Measurements from ENCODE around the gene NOS1AP.

NOS1AP gene

GRCh38 chr1:162353078-162353477, 283.6 kb downstream of the NOS1AP start:
- Histone ChIP-seq H3K36me3 (ENCODE audit: insufficient read depth, low read length) (no peaks in the 10 kb centered on the region), H3K4me2 (ENCODE audit: low read depth, low read length, poor library complexity, severe bottlenecking) (no peak overlapping the region), H3F3A (ENCODE audit: low read depth) (no peaks in the 10 kb centered on the region), H3K9me2 (replicated peaks; ENCODE audit: low read depth, low read length) (no peaks in the 10 kb centered on the region), H3K27me3 (ENCODE audit: insufficient read depth, low read length, poor library complexity, severe bottlenecking) (no peaks in the 10 kb centered on the region), H3K4me1 (ENCODE audit: insufficient read depth, low read length, poor library complexity, severe bottlenecking) (peaks cover 29% of the 10 kb centered on the region), H2AFZ (ENCODE audit: low read length) (no peak overlapping the region), H3K79me2 (ENCODE audit: insufficient read depth, low read length) (no peaks in the 10 kb centered on the region), H4K20me1 (ENCODE audit: insufficient read depth, low read length, poor library complexity, severe bottlenecking) (no peaks in the 10 kb centered on the region), H3K4me3 (ENCODE audit: low read length, poor library complexity, severe bottlenecking) (no peak overlapping the region), H3K9ac (ENCODE audit: low read depth, low read length, poor library complexity, severe bottlenecking) (no peak overlapping the region), H3K9me3 (ENCODE audit: insufficient read depth, low read depth, low read length) (no peaks in the 10 kb centered on the region)
- no peak for TF ChIP-seq EZH2phosphoT487 (IDR thresholded peaks at IDR 0.05; ENCODE audit: borderline replicate concordance)
- TF ChIP-seq, protein P1, sequence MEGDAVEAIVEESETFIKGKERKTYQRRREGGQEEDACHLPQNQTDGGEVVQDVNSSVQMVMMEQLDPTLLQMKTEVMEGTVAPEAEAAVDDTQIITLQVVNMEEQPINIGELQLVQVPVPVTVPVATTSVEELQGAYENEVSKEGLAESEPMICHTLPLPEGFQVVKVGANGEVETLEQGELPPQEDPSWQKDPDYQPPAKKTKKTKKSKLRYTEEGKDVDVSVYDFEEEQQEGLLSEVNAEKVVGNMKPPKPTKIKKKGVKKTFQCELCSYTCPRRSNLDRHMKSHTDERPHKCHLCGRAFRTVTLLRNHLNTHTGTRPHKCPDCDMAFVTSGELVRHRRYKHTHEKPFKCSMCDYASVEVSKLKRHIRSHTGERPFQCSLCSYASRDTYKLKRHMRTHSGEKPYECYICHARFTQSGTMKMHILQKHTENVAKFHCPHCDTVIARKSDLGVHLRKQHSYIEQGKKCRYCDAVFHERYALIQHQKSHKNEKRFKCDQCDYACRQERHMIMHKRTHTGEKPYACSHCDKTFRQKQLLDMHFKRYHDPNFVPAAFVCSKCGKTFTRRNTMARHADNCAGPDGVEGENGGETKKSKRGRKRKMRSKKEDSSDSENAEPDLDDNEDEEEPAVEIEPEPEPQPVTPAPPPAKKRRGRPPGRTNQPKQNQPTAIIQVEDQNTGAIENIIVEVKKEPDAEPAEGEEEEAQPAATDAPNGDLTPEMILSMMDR (conservative IDR thresholded peaks at IDR 0.05; ENCODE audit: low read length), result no peak

DNA sequence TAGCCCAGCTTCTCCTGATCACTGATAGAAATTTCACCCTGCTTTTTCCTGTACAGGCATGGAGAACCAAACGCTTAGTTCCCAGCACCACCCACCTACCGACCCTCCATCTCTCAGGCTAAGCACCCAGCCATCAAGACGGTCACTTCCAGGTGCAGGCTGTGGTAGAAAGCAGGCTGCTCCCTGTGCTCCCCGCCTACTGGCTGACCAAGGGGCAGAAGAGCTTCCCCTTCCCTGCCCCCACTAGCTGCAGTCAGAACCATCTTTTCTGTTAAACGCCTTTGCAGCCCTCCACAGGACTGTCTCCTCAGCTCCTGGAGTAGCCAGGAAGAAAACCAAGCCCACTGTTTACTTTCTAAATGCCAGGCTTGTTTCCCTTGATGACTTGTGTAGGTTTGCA, 284.2 kb downstream of the NOS1AP start:
- TF ChIP-seq, protein P1 (conservative IDR thresholded peaks at IDR 0.05; ENCODE audit: low read length), result no peak
- TF ChIP-seq EZH2phosphoT487 (IDR thresholded peaks at IDR 0.05; ENCODE audit: borderline replicate concordance), result no peak

GRCh38 chr1:162357681-162358266, 288.3 kb downstream of the NOS1AP start:
- no peak overlapping the region for H2AFZ ChIP-seq (ENCODE audit: low read length)
- H3K4me1 ChIP-seq (ENCODE audit: insufficient read depth, low read length, poor library complexity, severe bottlenecking), result peaks cover 12% of the 10 kb centered on the region
- H4K20me1 ChIP-seq (ENCODE audit: insufficient read depth, low read length, poor library complexity, severe bottlenecking), result no peaks in the 10 kb centered on the region
- H3K27me3 ChIP-seq (ENCODE audit: insufficient read depth, low read length, poor library complexity, severe bottlenecking), result no peaks in the 10 kb centered on the region
- H3K9me3 ChIP-seq (ENCODE audit: insufficient read depth, low read depth, low read length), result no peaks in the 10 kb centered on the region
- no peak overlapping the region for H3K4me3 ChIP-seq (ENCODE audit: low read length, poor library complexity, severe bottlenecking)
- no peak for TF ChIP-seq EZH2phosphoT487 (IDR thresholded peaks at IDR 0.05; ENCODE audit: borderline replicate concordance)
- TF ChIP-seq, protein P1 (conservative IDR thresholded peaks at IDR 0.05; ENCODE audit: low read length), result peak; percentile 82
- no peak overlapping the region for H3K4me2 ChIP-seq (ENCODE audit: low read depth, low read length, poor library complexity, severe bottlenecking)
- H3K79me2 ChIP-seq (ENCODE audit: insufficient read depth, low read length), result no peaks in the 10 kb centered on the region
- H3K9ac ChIP-seq (ENCODE audit: low read depth, low read length, poor library complexity, severe bottlenecking), result no peak overlapping the region
- no peaks in the 10 kb centered on the region for H3K9me2 ChIP-seq (replicated peaks; ENCODE audit: low read depth, low read length)
- no peaks in the 10 kb centered on the region for H3F3A ChIP-seq (ENCODE audit: low read depth)
- H3K36me3 ChIP-seq (ENCODE audit: insufficient read depth, low read length), result no peaks in the 10 kb centered on the region

More for the DNA sequence above, 284.2 kb downstream of the NOS1AP start:
- H3K4me3 ChIP-seq (ENCODE audit: low read length, poor library complexity, severe bottlenecking), result no peak overlapping the region
- no peaks in the 10 kb centered on the region for H3K36me3 ChIP-seq (ENCODE audit: insufficient read depth, low read length)
- no peak overlapping the region for H3K4me2 ChIP-seq (ENCODE audit: low read depth, low read length, poor library complexity, severe bottlenecking)
- no peak overlapping the region for H3K9ac ChIP-seq (ENCODE audit: low read depth, low read length, poor library complexity, severe bottlenecking)
- no peaks in the 10 kb centered on the region for H3K9me2 ChIP-seq (replicated peaks; ENCODE audit: low read depth, low read length)
- H3K79me2 ChIP-seq (ENCODE audit: insufficient read depth, low read length), result no peaks in the 10 kb centered on the region
- H3K27me3 ChIP-seq (ENCODE audit: insufficient read depth, low read length, poor library complexity, severe bottlenecking), result no peaks in the 10 kb centered on the region
- H2AFZ ChIP-seq (ENCODE audit: low read length), result no peak overlapping the region
- no peaks in the 10 kb centered on the region for H3F3A ChIP-seq (ENCODE audit: low read depth)
- no peaks in the 10 kb centered on the region for H3K9me3 ChIP-seq (ENCODE audit: insufficient read depth, low read depth, low read length)
- peaks cover 29% of the 10 kb centered on the region for H3K4me1 ChIP-seq (ENCODE audit: insufficient read depth, low read length, poor library complexity, severe bottlenecking)
- H4K20me1 ChIP-seq (ENCODE audit: insufficient read depth, low read length, poor library complexity, severe bottlenecking), result no peaks in the 10 kb centered on the region
